Kidney capillary endothelial cell (primary cell): ENCODE measurements around the gene ZNF800.
A peak's percentile ranks its signal among the peaks of the same experiment; 100 is the strongest.

ENCODE experiments used
- DNase-seq: peaks from one replicate; pipeline ENCODE4 v3.0.0-alpha.2; 2018; ENCODE audit warnings: low spot score

The ZNF800 gene

DNA sequence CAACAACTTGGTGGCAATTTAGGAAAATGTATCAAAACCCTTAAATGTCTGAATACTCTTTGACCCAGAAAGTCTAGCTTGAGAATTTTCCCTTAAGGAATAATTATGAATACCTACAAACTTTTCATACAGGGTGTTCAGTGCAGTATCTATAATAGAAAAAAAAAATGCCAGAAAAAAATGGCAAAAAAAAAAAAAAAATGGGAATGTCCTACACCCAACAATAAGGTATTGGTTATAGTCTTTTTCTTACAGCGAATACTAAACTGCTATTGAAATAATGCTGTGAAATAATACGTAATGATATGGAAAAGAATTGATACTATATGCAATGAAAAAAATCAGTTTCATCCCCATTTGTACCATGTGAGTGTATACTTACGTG, 44.3 kb downstream of the ZNF800 start:
- DNase-seq: no peak

DNA sequence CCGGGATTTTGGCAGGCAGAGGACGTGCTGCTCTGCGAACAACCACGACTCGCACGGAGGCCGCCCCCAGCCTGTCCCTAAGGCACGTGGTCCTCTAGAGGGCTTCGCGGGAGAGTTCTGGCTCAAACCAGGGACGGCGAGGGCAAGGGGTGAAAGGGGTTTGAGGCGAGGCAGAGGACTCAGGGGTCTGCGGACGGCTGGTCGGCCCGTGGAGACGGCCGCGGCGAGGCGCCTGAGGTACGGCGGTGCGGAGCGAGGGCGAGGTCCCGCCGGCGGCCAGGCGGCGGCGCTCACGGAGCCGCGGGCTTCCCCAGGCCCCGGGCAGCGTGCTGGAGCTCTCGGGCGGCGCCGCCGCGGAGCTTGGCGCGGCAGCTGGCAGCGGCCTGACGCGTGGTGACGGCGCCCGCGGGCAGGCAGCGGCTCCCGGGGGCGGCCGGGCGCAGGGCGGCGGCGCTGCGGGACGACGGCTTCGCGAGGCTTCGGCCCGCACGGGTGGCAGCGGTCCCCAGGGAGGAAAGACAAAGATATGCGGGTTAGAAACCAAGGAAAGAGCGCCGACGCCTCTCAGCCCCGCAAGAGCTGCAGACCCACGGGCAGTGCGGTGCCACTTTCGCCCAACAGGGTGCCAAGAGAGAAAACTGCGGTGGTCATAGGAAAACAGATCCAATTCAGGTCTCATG, 44.8 kb downstream of the ZNF800 start:
- peak; percentile 64 for DNase-seq

DNA sequence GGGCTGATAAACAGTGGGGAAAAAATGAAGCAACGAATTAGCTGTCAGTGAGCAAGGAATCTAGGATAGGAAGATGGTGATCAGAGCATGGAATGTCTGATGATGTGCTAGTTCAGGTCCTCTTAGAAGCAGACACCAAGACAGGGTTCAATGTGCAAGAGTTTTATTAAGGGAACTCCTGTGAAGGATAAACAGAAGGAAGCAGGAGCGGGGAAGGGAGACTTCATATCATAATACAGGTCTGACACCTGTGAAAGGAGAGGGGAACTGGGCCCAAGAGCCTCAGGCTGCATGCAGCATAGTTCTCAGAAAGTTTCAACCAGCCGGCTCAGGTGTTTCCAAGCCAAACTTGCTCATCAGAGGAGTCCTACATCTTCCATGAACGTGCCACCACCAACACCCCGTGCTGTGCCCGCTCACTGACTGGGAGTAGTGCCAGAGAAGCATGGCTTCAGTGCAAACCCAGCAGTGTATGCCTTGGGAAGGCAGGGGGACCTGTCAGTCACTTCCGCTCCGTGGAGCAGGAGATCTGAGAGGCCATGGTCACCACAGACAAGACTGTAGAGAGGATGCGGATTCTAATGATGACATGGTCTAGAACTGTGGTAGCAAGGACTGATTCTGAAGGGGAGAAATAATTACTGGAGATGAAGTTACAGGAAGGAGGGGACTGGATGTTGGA, 45.8 kb downstream of the ZNF800 start:
- no peak for DNase-seq

DNA sequence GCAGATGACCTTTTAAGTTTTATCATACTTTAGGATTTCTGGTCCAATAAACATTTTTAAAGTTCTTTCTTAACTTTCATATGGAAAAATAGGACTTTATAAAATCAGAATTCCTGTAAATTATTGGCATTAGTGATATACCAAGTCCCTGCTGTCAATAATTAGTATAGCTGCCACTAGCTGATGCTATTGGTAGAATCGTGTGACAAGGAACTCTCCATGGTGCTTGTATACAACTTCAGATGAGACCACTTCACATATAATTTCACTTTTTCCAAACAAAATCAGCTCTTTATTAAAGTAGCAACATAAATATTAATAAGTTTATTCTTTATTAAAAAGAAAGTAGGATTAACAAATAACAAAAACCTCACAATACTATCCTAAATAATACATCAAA, 49.9 kb downstream of the ZNF800 start:
- DNase-seq: no peak

DNA sequence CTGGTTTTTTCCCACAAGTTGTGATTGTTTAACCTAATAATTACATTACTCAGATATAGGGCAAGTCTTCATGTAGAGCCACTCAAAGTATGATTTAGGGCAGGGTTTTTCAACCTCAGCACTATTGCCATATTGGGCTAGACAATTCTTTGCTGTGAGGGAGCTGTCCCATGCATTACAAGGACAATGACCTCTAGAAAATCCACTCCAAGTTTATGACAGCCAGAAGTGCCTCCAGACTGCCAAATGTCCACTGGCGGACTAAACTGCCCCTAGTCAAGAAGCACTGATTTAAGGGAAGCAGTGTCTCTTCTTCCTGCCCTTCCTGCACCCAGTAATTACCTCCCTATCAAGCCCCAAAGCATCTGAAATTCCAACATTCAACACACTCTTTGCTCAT, 54.4 kb downstream of the ZNF800 start:
- DNase-seq: no peak

DNA sequence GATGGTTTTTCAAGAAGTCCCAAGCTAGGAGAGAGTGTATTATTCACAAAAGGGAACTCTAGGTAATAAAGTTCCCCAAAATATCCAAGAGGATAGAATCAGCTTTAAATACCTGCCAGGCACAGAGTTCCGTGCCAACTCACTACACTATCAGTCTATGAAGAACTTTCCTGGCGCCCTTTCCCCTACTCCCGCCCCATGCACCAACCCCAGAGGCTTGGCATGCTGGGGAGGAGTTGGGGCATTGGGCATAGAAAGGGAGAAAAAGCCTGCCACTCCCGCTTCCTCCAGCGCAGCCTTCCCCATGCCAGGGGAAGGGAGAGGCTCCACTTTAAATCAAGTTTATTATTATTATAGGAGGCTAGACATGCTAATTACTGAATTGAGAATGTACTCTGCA, 54.9 kb downstream of the ZNF800 start:
- no peak for DNase-seq

DNA sequence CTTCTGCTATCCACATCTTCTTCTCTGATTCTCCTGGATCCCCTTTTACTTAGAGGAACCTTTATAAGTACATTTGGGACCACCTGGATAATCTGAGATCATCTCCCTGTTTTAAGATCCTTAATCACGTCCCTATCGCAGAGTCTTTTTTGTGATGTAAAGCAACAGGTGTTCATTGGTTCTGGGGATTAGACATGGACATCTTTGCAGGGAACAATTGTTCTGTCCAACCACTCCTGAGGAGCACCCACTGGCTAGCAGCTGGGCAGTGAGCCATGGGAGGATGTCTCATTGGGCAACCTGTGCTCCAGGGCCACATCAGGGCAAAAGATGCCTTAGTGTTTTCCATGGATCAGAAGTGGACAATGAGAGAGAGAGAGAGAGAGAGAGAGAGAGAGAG, 56.0 kb downstream of the ZNF800 start:
- no peak for DNase-seq

DNA sequence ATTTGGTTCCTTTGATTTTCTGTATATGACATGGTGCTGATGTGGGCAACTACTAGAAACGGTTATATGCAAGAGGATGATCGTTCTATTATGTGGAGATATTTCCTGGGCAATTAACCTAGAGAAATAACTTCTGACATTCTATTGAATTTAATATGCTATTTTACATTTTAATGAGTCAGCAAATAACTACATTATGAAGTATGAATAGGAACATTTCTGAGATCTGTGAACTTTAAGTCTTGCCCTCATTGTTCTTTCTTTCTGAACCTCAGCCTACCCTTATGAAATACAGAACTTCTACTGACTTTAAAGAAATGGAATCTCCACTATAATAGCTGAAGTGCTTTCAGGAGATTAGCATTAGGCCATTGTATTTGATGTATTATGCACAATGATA, 59.6 kb downstream of the ZNF800 start:
- no peak for DNase-seq

DNA sequence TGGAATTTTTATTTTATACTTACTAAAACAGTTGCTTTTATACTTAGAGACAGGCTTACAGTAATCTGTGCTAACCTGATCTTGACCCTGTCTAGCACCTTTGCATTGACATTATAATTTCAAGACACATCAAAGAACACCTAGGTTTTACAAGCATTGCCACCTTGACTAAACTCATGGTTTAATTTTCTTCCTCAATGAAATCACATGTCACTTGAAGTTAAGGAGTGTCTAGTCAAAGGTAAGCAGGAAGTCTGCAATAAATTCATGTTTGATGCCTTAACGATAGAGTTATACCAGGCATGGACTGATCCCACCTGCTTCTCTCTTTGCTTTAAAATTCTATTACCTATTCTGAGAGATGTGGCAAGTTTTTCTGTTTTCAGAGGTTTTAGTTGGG, 62.4 kb downstream of the ZNF800 start:
- DNase-seq: no peak

DNA sequence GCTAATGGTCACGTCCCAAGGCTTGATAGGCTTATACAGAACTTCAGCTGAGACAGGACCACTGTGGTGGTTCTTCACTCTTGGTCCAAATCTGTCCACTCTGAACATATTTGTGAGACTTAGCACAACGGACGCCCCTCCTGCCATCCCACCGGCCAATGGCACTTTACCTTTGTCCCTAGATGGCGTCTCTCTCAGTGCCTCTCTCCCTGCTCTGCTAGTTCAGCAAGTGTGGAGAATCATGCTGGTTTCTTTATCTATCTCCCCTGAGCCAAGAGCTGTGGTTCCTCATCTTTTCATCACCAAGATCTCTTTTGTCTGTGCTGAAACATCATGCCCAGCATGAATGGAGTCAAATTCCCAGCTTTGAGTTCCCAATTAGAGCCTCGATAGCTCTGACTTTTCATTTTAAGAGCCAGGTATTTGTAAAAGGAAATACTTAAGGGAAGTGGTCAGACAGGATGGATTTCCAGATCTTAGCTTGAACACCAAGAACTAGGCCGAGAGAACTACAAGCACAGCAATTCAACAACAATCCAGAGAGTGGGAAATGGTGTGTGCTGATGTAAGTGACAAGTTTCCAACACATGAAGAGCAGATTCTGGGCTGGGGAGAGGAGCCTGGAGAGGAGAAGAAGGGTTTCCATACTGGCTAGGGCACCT, 69.5 kb downstream of the ZNF800 start:
- DNase-seq: no peak

DNA sequence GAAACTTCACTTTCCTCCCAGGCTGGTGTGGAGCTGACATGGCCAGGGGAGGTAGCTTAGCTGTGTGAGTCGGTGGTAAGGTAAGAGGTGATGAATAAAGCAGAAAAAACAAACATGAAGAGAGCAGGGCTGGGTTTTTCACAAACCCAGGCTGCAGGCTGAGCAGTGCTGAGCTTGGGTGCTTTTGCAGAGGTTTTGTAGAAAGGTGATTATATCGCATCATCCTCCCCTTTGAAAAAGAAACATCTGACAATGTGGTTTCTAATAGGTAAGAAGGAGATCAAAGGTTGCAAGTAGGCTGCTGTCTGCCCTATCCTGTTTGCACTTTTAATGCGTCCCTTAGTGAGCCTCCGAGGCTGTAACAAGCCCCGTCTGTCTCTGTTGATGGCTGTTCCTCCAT, 70.2 kb downstream of the ZNF800 start:
- no peak for DNase-seq

DNA sequence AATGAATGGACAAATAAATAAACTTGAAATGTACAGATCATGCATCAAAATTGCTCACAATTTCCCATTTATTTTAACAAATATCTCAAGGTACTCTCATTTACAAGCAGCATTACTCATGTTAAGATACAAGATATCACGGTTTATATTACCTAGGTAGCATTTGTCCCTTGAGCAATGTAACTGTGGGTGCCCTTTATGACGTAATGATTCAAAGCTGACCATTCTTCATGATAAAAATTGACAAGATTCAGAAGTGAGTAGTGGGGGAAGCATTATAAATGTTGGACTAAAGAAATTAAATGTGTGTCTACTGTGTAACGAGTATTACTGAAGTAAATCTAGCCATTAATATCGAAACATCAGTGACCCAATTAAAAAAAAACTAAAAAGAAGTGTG, 71.5 kb downstream of the ZNF800 start:
- no peak for DNase-seq
